Activated CD4-positive, alpha-beta T cell treated with anti-CD3 and anti-CD28 coated beads, Interleukin-10, Interleukin-2, amounts not matched to agents 100 ng/mL and 50 ng/mL, durations not matched to agents 16 hours and 8 hours (primary cell): ENCODE results near the gene ZDHHC4.
A peak's percentile ranks its signal among the peaks of the same experiment; 100 is the strongest.
"Not testable (repeated sequence)": the region's sequence is repeated elsewhere in the genome, so short reads cannot be mapped to it uniquely, and the experiment has no call there.

Source experiments
- DNase-seq: peaks from one replicate; pipeline ENCODE4 v3.0.0-alpha.2; 2020

The ZDHHC4 gene

GRCh38 chr7:6608081-6608480 is 30.8 kb downstream of the ZDHHC4 start:
- DNase-seq = no peak

DNA sequence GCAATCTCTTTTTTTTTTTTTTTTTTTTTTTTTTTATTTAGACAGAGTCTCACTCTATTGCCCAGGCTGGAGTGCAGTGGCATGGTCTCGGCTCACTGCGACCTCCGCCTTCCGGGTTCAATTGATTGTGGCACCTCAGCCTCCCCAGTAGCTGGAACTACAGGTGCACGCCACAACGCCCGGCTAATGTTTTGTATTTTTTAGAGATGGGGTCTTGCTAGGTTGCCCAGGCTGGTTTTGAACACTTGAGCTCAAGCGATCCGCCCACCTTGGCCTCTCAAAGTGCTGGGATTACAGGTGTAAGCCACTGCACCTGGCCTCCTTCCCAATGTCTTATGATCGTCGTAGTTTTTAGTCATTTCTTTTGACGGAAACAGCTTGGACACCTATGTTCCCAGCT is 31.5 kb downstream of the ZDHHC4 start:
- no peak for DNase-seq

- no peak for DNase-seq
These were observed 35.6 kb downstream of the ZDHHC4 start for GRCh38 chr7:6612819-6613218.

DNA sequence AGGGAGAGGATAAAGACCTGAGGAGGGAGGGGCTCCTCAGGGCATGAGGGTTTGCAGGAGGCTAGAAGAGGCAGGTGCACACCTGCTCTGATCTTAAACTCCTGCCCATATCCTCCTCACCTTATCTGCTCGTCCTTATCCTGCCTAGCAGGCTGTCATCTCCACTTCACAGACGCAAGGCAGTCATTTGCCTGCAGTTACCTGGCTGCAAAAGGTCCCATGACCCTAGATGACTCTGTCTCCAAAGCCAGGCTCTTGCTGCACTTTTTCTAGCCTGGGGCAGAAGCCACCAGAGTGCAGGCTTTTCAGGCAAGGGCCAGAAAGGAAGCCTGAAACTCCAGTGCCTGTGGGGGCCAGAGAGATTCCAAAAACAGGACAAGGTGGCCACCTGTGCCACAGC is 36.5 kb downstream of the ZDHHC4 start:
- no peak for DNase-seq

GRCh38 chr7:6614953-6615722 is 37.9 kb downstream of the ZDHHC4 start, which contains the start of gene ZNF853:
Gene ZNF853, plus strand, starts transcription at chr7:6615610. Its CDS starts 565 bp downstream, at chr7:6616175.
- no peak for DNase-seq

DNA sequence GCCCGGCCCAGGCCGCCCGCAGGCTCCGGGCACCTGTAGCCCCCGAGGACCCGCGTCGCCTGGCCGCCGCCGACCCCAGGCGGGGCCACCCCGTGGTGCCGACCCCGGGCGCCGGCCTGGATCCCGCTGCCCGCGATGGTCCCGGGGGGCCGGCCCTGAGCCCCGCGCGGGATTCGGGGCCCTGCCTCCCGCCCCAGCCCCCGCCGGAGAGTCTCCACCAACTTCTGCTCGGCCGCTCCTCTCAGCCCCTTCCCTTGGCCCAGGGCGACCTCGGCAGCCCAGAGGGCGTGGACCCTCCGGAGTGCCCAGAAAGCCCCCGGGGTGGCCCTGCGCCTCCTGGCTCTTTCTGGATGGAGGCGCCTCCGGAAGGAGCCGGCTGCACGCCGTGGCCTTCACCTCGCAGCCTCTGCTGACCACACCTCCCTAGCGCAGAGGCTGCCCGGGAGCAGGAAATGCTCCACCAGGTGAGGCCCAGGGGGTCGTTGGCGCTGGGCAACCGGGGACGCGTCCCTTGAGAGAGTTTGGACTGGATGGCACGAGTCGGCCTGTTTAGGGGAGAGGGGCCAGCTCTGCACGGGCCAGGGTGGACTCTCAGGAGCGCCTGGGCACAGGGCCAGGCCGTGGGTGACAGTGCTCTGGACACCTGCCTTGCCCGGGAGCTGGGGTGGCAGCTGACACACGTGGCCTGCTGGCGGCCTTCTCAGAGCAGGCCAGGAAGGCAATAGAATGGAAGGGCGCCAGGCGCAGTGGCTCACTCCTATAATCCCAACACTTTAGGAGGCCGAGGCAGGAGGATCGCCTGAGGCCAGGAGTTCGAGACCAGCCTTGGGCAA is 38.7 kb downstream of the ZDHHC4 start:
- DNase-seq = no peak

DNA sequence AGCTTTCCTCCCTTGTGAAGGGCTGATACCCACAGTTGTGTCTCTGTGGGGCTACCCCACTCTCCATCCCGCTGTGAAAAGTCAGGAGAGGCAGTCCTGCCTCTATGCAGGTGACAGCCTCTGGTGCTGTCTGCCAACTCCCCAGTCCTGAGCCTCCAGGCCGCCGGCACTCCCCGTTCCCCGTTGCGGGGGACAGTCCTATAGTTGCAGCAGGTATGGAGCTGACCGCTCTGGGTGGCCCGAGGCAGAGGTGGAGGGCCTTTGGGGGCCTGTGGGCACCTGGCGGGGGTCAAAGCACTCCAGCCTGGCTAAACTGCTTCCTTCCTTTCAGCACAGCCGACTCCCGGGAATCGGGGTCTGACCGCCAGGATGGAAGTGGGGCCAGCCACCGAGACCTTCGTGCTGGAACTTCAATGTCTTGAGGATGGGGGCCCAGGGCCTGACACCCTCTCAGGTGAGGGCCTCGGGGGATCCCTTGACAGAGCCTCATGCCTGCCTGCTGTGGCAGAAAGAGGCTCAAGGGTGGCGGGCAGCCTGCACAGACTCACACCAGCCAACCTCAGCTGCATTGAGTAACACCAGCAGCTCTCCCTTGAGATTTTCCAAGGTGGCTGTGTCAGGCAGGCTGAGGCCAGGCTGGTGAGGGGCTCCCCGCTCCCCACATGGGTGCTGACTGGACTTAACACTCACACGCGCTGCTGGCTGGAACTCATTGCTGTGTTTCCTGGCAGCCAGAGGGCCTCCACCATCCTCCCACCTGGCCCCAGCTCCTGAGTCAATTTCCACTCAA is 39.8 kb downstream of the ZDHHC4 start:
- DNase-seq = no peak

GRCh38 chr7:6618621-6619020 is 41.4 kb downstream of the ZDHHC4 start:
- DNase-seq = no peak

- no peak for DNase-seq
These were observed 42.7 kb downstream of the ZDHHC4 start for GRCh38 chr7:6619961-6620360.

DNA sequence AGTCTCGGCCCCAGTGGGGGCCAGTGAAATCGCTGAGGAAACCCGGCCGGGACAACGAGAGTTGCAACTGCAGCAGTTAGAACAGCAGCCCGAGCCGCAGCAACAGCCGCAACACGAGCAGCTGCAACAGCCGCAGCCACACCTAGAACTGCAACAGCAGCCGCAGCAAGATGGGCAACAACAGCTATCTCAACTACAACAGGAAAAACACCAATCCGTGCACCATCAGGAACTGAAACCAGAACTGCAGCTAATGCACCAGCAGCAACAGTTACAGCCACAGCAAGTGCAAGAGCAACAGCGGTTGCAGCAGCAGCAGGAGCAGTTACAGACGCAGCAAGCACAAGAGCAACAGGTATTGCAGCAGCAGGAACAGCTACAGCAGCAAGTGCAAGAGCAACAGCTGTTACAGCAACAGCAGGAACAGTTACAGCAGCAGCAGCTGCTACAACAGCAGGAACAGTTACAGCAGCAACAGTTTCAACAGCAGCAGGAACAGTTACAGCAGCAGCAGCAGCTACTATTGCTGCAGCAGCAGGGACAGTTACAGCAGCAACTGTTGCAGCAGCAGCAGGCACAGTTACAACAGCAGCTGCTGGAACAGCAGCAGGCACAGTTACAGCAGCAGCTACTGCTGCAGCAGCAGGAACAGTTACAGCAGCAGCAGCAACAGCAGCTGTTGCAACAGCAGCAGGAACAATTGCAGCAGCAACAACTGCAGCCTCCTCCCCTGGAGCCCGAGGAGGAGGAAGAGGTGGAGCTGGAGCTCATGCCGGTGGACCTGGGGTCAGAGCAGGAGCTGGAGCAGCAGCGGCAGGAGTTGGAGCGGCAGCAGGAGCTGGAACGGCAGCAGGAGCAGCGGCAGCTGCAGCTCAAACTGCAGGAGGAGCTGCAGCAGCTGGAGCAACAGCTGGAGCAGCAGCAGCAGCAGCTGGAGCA is 44.2 kb downstream of the ZDHHC4 start:
- no peak for DNase-seq

GRCh38 chr7:6622134-6622710 is 45.0 kb downstream of the ZDHHC4 start:
- no peak for DNase-seq

GRCh38 chr7:6623589-6624245 is 46.5 kb downstream of the ZDHHC4 start:
- DNase-seq = peak; percentile 11

GRCh38 chr7:6624246-6624611 is 47.0 kb downstream of the ZDHHC4 start:
- no peak for DNase-seq

DNA sequence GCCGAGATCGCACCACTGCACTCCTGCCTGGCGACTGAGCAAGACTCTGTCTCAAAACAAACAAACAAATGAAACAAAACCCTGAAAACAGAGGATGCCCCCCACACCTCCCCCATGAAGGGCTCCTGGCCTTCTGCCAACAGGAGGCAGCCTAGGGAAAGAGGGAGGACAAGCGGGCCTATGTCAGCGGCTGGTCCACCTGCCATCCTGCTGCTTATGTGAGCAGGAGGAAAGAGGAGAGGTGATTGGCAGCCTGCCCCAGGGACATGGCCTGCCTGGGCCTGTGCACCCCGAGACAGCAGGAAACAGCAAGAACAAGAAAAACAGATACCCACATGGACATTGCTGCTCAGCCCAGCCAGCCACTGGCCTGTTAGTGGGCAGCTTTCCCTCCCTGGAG is 50.8 kb downstream of the ZDHHC4 start:
- no peak for DNase-seq

DNA sequence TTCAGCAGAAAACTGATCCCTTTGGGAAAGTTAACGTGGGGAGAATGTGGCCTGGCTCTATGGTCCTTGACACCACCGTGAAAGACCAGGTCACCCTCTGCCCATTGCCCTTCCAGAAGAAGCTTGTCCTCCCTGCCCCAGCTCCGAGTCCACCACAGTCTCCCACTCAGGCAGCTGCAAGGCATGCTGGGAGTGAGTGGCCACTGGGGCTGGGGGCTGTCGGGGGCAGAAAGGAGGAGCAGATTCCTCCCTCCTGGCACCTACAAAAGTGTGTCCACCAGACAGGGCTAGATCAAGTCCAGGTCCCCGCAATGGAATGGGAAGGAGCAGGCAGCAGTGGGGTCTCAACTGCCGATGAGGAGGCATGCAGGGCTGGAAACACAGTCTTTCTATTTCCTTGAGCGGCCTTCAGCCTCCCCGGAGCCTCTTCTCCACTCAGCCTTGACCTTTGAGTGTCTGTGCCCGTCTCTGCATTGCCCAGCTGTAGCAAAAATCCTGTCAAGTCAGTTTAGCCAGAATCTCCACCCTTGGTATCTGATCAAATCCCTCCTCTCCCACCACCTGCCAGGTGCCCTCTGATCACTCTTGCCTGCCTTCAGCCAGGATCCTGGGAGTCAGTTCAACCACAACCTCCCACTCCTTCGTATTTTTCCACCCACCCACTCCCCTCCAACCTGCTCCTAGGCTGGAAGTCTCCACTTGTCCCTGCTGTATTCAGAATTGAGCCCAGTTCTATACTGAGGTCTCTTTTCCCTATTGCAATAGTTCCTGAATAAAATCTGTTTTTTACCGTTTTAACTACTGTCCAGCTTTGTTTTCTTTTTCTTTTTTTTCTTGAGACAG is 53.0 kb downstream of the ZDHHC4 start:
- DNase-seq = no peak

DNA sequence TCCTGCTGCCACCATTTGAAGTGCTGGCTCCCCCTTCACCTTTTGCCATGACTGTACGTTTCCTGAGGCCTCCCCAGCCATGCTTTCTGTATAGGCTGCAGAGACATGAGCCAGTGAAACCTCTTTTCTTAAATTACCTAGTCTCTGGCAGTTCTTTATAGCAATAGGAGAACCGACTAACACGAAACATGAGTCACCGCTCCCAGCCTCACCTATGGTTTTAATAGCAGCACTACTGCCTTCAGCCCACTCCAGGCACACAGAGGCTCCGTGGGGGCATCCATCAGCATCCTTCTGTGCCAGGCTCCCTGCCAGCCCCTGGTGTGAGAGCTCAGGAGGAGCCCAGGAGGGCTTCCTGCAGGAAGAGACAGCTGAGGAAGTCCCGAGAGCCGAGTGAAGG is 54.4 kb downstream of the ZDHHC4 start:
- no peak for DNase-seq

GRCh38 chr7:6634021-6634420 is 56.8 kb downstream of the ZDHHC4 start:
- DNase-seq = no peak

DNA sequence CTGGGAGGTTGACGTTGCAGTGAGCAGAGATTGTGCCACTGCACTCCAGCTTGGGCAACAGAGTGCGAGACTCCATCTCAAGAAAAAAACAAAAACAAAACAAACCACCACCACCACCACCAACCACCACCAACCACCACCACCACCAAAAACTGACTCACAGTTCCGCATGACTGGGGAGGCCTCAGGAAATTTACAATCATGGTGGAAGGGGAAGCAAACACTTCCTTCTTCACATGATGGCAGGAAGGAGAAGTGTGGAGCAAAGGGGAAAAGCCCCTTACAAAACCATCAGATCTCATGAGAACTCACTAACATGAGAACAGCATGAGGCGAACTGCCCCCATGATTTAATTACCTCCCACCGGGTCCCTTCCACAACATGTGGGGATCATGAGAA is 57.7 kb downstream of the ZDHHC4 start:
- DNase-seq = not testable (repeated sequence)

GRCh38 chr7:6636741-6637543 is 59.7 kb downstream of the ZDHHC4 start, which contains the start of gene ZNF316:
Gene ZNF316, plus strand, starts transcription at chr7:6637318. Its CDS starts 5,092 bp downstream, at chr7:6642410.
- peak; percentile 67 for DNase-seq
